IMR-90 (cell line): ENCODE results near the gene GANC.

ENCODE experiments used
- BHLHE40 ChIP-seq: fragments of 150-350 bp; IDR thresholded peaks from 2 replicates; pipeline ENCODE4 v1.6.1; 2016; ENCODE audit warnings: mild to moderate bottlenecking, low read depth, low read length
- POLR2A ChIP-seq: IDR thresholded peaks from 2 replicates; pipeline ENCODE4 v1.6.1; 2012; ENCODE audit warnings: mild to moderate bottlenecking, low read depth, low read length
- SMC3 ChIP-seq: fragments of 150-350 bp; IDR thresholded peaks from 2 replicates; pipeline ENCODE4 v1.6.1; 2016; ENCODE audit warnings: low read depth, mild to moderate bottlenecking, antibody characterized with exemption, low read length, moderate library complexity
- TF ChIP-seq, protein P1 (sequence below): conservative IDR thresholded peaks from 2 replicates; pipeline ENCODE4 v1.5.1; 2012; ENCODE audit warnings: mild to moderate bottlenecking, low read depth, low read length, improper control_type of control experiment

- TF ChIP-seq, protein P1, sequence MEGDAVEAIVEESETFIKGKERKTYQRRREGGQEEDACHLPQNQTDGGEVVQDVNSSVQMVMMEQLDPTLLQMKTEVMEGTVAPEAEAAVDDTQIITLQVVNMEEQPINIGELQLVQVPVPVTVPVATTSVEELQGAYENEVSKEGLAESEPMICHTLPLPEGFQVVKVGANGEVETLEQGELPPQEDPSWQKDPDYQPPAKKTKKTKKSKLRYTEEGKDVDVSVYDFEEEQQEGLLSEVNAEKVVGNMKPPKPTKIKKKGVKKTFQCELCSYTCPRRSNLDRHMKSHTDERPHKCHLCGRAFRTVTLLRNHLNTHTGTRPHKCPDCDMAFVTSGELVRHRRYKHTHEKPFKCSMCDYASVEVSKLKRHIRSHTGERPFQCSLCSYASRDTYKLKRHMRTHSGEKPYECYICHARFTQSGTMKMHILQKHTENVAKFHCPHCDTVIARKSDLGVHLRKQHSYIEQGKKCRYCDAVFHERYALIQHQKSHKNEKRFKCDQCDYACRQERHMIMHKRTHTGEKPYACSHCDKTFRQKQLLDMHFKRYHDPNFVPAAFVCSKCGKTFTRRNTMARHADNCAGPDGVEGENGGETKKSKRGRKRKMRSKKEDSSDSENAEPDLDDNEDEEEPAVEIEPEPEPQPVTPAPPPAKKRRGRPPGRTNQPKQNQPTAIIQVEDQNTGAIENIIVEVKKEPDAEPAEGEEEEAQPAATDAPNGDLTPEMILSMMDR = no peak
- TF ChIP-seq SMC3 (no peak), BHLHE40 (no peak), POLR2A (no peak)
Measured at GRCh38 chr15:42359249-42359648, 86.2 kb downstream of the GANC start, which contains the start of gene CAPN3.
